HepG2 (cell line): ENCODE measurements around the gene TESPA1. TPM values are rescaled to one million over a fixed set of nuclear protein-coding genes. Genes with fewer than 3 reads are reported as not detected.

Experiments used
- ATAC-seq: fragments of 200-7000 bp; cut with Tn5 transposase; 3 replicates; pipeline ENCODE4 v1.9.1; 2020; ENCODE audit warnings: mild to moderate bottlenecking, moderate library complexity
- BruUV-seq: library from RNA; stranded (reverse); fragments of 400-500 nt; replicated peaks from 2 replicates; lab custom pipeline; 2021; lab: Mats Ljungman, UMichigan
- CTCF ChIA-PET: fragments of 300-600 bp; formaldehyde crosslinking; extraction: SDS; loops from one replicate; lab custom pipeline; 2021; ENCODE audit warnings: low total read pairs, inconsistent platforms, low intra/inter-chr PET ratio; lab: Yijun Ruan, JAX
- POLR2A ChIA-PET: fragments of 350-600 bp; sonication (Branson Sonifier 250); formaldehyde crosslinking; loops from one replicate; lab custom pipeline; 2020; ENCODE audit warnings: antibody characterized with exemption, inconsistent platforms; lab: Yijun Ruan, JAX
- DNase-seq: peaks from one replicate; pipeline ENCODE4 v3.0.0-alpha.2; 2015; ENCODE audit warnings: low spot score
- FAIRE-seq: peaks from 3 replicates; lab custom pipeline; 2011; peaks lifted over from hg19 to GRCh38; lab: Jason Lieb, UNC
- H2AFZ ChIP-seq: one replicate; pipeline ENCODE4 v1.6.1; 2011; ENCODE audit warnings: low read length, inconsistent platforms
- H3K27ac ChIP-seq: fragments of 300-600 bp; 3 replicates; pipeline ENCODE4 v1.8.0; 2011; ENCODE audit warnings: mixed run types, mild to moderate bottlenecking, mixed read lengths, low read length, inconsistent platforms; ENCODE audit not compliant: insufficient read depth; ENCODE audit errors: extremely low read length
- H3K27me3 ChIP-seq, 2 experiments: fragments of 200-600 bp in 1 of 2; 2 replicates in 1 of 2; 3 replicates in 1 of 2; pipeline versions ENCODE4 v1.6.0 to v1.8.0; 2011; ENCODE audit warnings: low read length in 2 of 2, mild to moderate bottlenecking in 2 of 2, moderate library complexity in 2 of 2, inconsistent platforms in 1 of 2; ENCODE audit not compliant: insufficient read depth in 2 of 2, control insufficient read depth in 1 of 2
- H3K36me3 ChIP-seq, 2 experiments: fragments of 200-600 bp in 1 of 2; replicated peaks in 1 of 2; 2 replicates in 1 of 2; 3 replicates in 1 of 2; pipeline versions ENCODE4 v1.5.1 to v1.8.0; 2011; ENCODE audit warnings: low read length in 2 of 2, inconsistent platforms in 1 of 2; ENCODE audit not compliant: insufficient read depth in 2 of 2, control insufficient read depth in 1 of 2
- H3K4me1 ChIP-seq: 2 replicates; pipeline ENCODE4 v1.5.1; 2012; ENCODE audit warnings: low read length, inconsistent platforms; ENCODE audit not compliant: insufficient read depth
- H3K4me2 ChIP-seq: 2 replicates; pipeline ENCODE4 v1.6.0; 2011; ENCODE audit warnings: low read depth, low read length, inconsistent platforms
- H3K4me3 ChIP-seq, 3 experiments: fragments of 200-600 bp in 1 of 3; sonication (generic), shearing (Covaris generic) in 1 of 3; replicated peaks in 1 of 3; 2 replicates each; pipeline ENCODE4 v1.5.1; 2011 to 2016; ENCODE audit warnings: low read length in 3 of 3, inconsistent platforms in 2 of 3, low read depth in 2 of 3, mild to moderate bottlenecking in 2 of 3, control low read depth in 1 of 3, mixed read lengths in 1 of 3; ENCODE audit not compliant: insufficient read depth in 1 of 3
- H3K79me2 ChIP-seq: one replicate; pipeline ENCODE4 v1.6.1; 2011; ENCODE audit warnings: low read length, inconsistent platforms; ENCODE audit not compliant: insufficient read depth
- H3K9ac ChIP-seq: 2 replicates; pipeline ENCODE4 v1.6.0; 2011; ENCODE audit warnings: mild to moderate bottlenecking, low read depth, low read length, inconsistent platforms; ENCODE audit not compliant: insufficient read depth
- H3K9me3 ChIP-seq: 2 replicates; pipeline ENCODE4 v1.5.1; 2012; ENCODE audit warnings: mild to moderate bottlenecking, low read length
- H4K20me1 ChIP-seq: 2 replicates; pipeline ENCODE4 v1.6.0; 2011; ENCODE audit warnings: inconsistent platforms, mild to moderate bottlenecking, low read length, moderate library complexity; ENCODE audit not compliant: insufficient read depth
- CREB1 ChIP-seq, 2 experiments: fragments of 450-650 bp in 1 of 2; IDR thresholded peaks; 2 replicates each; pipeline ENCODE4 v1.6.1; 2016 to 2017; ENCODE audit warnings: control low read depth in 1 of 2, mild to moderate bottlenecking in 1 of 2, missing compliant biosample characterization in 1 of 2, missing genetic modification characterization in 1 of 2
- CSRNP2 ChIP-seq: sonication (generic); formaldehyde crosslinking; conservative IDR thresholded peaks from 2 replicates; pipeline ENCODE4 v1.8.0; 2022; ENCODE audit warnings: low read depth, missing genetic modification reagents
- EHMT2 ChIP-seq: fragments of 200-600 bp; sonication (generic); IDR thresholded peaks from 2 replicates; pipeline ENCODE4 v1.7.0; 2017; ENCODE audit warnings: antibody characterized with exemption, low read depth, low read length, borderline replicate concordance
- FOXO4 ChIP-seq: sonication (generic); formaldehyde crosslinking; conservative IDR thresholded peaks from 2 replicates; pipeline ENCODE4 v1.8.1; 2023; ENCODE audit warnings: missing genetic modification reagents
- MIER2 ChIP-seq: IDR thresholded peaks from 2 replicates; pipeline ENCODE4 v1.6.1; 2016; ENCODE audit warnings: missing biosample characterization, missing genetic modification reagents
- NR1H2 ChIP-seq: sonication (generic); formaldehyde crosslinking; IDR thresholded peaks from 2 replicates; pipeline ENCODE4 v1.8.1; 2022; ENCODE audit warnings: low read depth, missing genetic modification reagents, borderline replicate concordance
- POGK ChIP-seq: sonication (generic); formaldehyde crosslinking; conservative IDR thresholded peaks from 2 replicates; pipeline ENCODE4 v1.8.0; 2022; ENCODE audit warnings: mild to moderate bottlenecking, moderate library complexity, missing genetic modification reagents
- REST ChIP-seq, 2 experiments: IDR thresholded peaks; 2 replicates each; pipeline ENCODE4 v1.6.1; 2011 to 2012; ENCODE audit warnings: low read length in 2 of 2, borderline replicate concordance in 1 of 2, low read depth in 1 of 2, mild to moderate bottlenecking in 1 of 2, moderate library complexity in 1 of 2
- ZNF180 ChIP-seq: sonication (generic); formaldehyde crosslinking; IDR thresholded peaks from 2 replicates; pipeline ENCODE4 v1.4.0; 2020; ENCODE audit warnings: low read depth, missing genetic modification reagents, borderline replicate concordance
- ZNF510 ChIP-seq: sonication (generic); formaldehyde crosslinking; IDR thresholded peaks from 2 replicates; pipeline ENCODE4 v1.4.0; 2020; ENCODE audit warnings: low read depth, mild to moderate bottlenecking, missing genetic modification reagents
- ZNF580 ChIP-seq: IDR thresholded peaks from 2 replicates; pipeline ENCODE4 v1.6.1; 2016; ENCODE audit warnings: low read depth, borderline replicate concordance
- ZNF607 ChIP-seq: sonication (generic); formaldehyde crosslinking; IDR thresholded peaks from 2 replicates; pipeline ENCODE4 v1.5.1; 2020; ENCODE audit warnings: missing genetic modification reagents, mild to moderate bottlenecking, borderline replicate concordance
- ZNF616 ChIP-seq: sonication (generic); formaldehyde crosslinking; IDR thresholded peaks from 2 replicates; pipeline ENCODE4 v1.5.0; 2020; ENCODE audit warnings: low read depth, mild to moderate bottlenecking, missing genetic modification reagents
- ZNF780A ChIP-seq: sonication (generic); formaldehyde crosslinking; IDR thresholded peaks from 2 replicates; pipeline ENCODE4 v1.8.0; 2022; ENCODE audit warnings: mild to moderate bottlenecking, missing genetic modification reagents, moderate library complexity
- ZNF878 ChIP-seq: sonication (generic); formaldehyde crosslinking; IDR thresholded peaks from 2 replicates; pipeline ENCODE4 v1.8.1; 2023; ENCODE audit warnings: mild to moderate bottlenecking, missing genetic modification reagents, moderate library complexity
- WGBS: methylation state at CpG from one replicate; pipeline ENCODE4 v1.1.6; 2017; ENCODE audit warnings: low lambda C conversion rate; 5-methylcytosine and 5-hydroxymethylcytosine counted together
- in situ Hi-C: cut with HindIII; loops from 2 replicates; pipeline ENCODE4 v1.10.0; 2017; ENCODE audit warnings: low pct_unique_long_range_greater_than_20kb; ENCODE audit not compliant: extremely low pct_ligation_motif_present
- intact Hi-C: fragments of 100-400 bp; cut with micrococcal nuclease; formaldehyde crosslinking; loops from one replicate; pipeline ENCODE4 v1.10.0; 2022; ENCODE audit not compliant: unreplicated experiment
- polyA plus RNA-seq, 8 experiments: library from polyadenylated mRNA; depleted of rRNA in 3 of 8; stranded (reverse) in 7 of 8; unstranded in 1 of 8; fragments of >200 nt; fragmentation: Illumina TruSeq in 4 of 8; extraction: Trizol in 4 of 8; gene quantifications; 2 replicates each; pipeline versions ENCODE4 v1.2.1 to v1.2.3, GENCODE V29; 2011 to 2016; ENCODE audit warnings: low read depth in 4 of 8, missing spikeins in 1 of 8, mixed read lengths in 1 of 8; ENCODE audit not compliant: insufficient read depth in 1 of 8
- total RNA-seq, 5 experiments: library from RNA; depleted of rRNA; stranded (reverse); fragments of >200 nt; fragmentation: Illumina TruSeq; extraction: Trizol; gene quantifications; 2 replicates each; pipeline ENCODE4 v1.2.3, GENCODE V29; 2016; ENCODE audit warnings: low read depth in 1 of 5

TESPA1 gene
- total and polyA plus RNA-seq, 2 of the 13 experiments (the other 11 are each of a cell fraction or from before 2014, with no cell fraction given) = not detected

GRCh38 chr12:55019784-55020183 is 35.2 kb upstream of the TESPA1 start, which contains the start of gene NEUROD4:
TSS of gene NEUROD4 (plus strand) at chr12:55019974. CDS start at chr12:55026440, 6,466 bp downstream.
- Histone ChIP-seq H3K36me3 (no peaks in the 10 kb centered on the region), H3K4me3 (no peak within 1 kb of the TSS), H3K4me2 (no peak within 1 kb of the TSS), H4K20me1 (no peaks in the 10 kb centered on the region), H3K27me3 (no peaks in the 10 kb centered on the region), H3K4me1 (no peaks in the 10 kb centered on the region), H3K9me3 (no peaks in the 10 kb centered on the region), H3K79me2 (no peaks in the 10 kb centered on the region), H3K9ac (no peak within 1 kb of the TSS), H2AFZ (no peak within 1 kb of the TSS), H3K27ac (no peak within 1 kb of the TSS)
- WGBS = 8% methylated on average over 13 of the region's 13 CpGs
- BruUV-seq = no TSS peak
- ATAC-seq = peak; percentile 80
- ChIA-PET POLR2A (no interaction called here), CTCF (no interaction called here)
- in situ Hi-C loops = no loop called here
- no peak for FAIRE-seq
- peak; percentile 30 for DNase-seq
- intact Hi-C loops = no loop called here
- no peak for TF ChIP-seq POGK (CRISPR knock-in tag)
- no peak for TF ChIP-seq NR1H2
- no peak for TF ChIP-seq ZNF616 (CRISPR knock-in tag)
- TF ChIP-seq REST (IDR thresholded peaks at IDR 0.05; ENCODE audit: borderline replicate concordance in 1 of 2, low read depth in 1 of 2, low read length in 2 of 2) = peak; percentile 62 to 94
- peak; percentile 97 for TF ChIP-seq MIER2 (CRISPR knock-in tag)
- no peak for TF ChIP-seq ZNF510 (CRISPR knock-in tag)
- TF ChIP-seq ZNF180 (CRISPR knock-in tag) = no peak
- no peak for TF ChIP-seq ZNF878 (CRISPR knock-in tag)
- peak; percentile 84; the same call in 1 of the 2 replicates for TF ChIP-seq EHMT2
- no peak for TF ChIP-seq CSRNP2 (CRISPR knock-in tag)
- TF ChIP-seq ZNF607 (CRISPR knock-in tag) = 0 out of 2 replicates have a peak, but pooled peaks have one; percentile 45
- no peak for TF ChIP-seq CREB1 (IDR thresholded peaks at IDR 0.05)
- TF ChIP-seq CREB1 (CRISPR knock-in tag; IDR thresholded peaks at IDR 0.05) = no peak
- TF ChIP-seq FOXO4 = no peak
- TF ChIP-seq ZNF780A = no peak
- TF ChIP-seq ZNF580 (CRISPR knock-in tag) = no peak
